Neural cell (in vitro differentiated cells): ENCODE measurements around the gene PTPRT.

ENCODE experiments used
- CTCF ChIP-seq: fragments of 450-650 bp; IDR thresholded peaks from 2 replicates; pipeline ENCODE4 v1.5.1; 2014; ENCODE audit warnings: antibody characterized with exemption, mild to moderate bottlenecking, moderate library complexity; ENCODE audit not compliant: poor library complexity, severe bottlenecking
- EP300 ChIP-seq: fragments of 450-650 bp; conservative IDR thresholded peaks from 2 replicates; pipeline ENCODE4 v1.6.1; 2014; ENCODE audit warnings: antibody characterized with exemption, mild to moderate bottlenecking, moderate library complexity; ENCODE audit not compliant: poor library complexity, severe bottlenecking
- POLR2AphosphoS5 ChIP-seq: IDR thresholded peaks from 2 replicates; pipeline ENCODE4 v1.6.1; 2012

- TF ChIP-seq EP300 = no peak
- TF ChIP-seq POLR2AphosphoS5 = no peak
- no peak for TF ChIP-seq CTCF
Measured at GRCh38 chr20:42181064-42181463, 1008.6 kb downstream of the PTPRT start.
